IPS-20b (cell line): ENCODE data around the gene GNG7.
"Not testable (repeated sequence)": the region's sequence is repeated elsewhere in the genome, so short reads cannot be mapped to it uniquely, and the experiment has no call there.

Experiments used
- H3K27ac ChIP-seq: one replicate; pipeline ENCODE4 v1.5.1; 2013; ENCODE audit warnings: low read length
- H3K27me3 ChIP-seq: 2 replicates; pipeline ENCODE4 v1.6.1; 2013; ENCODE audit warnings: mild to moderate bottlenecking, low read length, inconsistent platforms; ENCODE audit not compliant: insufficient read depth
- H3K36me3 ChIP-seq: 2 replicates; pipeline ENCODE4 v1.6.1; 2013; ENCODE audit warnings: low read depth, mild to moderate bottlenecking, inconsistent platforms, low read length, moderate library complexity; ENCODE audit not compliant: insufficient read depth
- H3K4me1 ChIP-seq: 2 replicates; pipeline ENCODE4 v1.6.1; 2013; ENCODE audit warnings: mild to moderate bottlenecking, control low read depth, inconsistent platforms, low read length, moderate library complexity; ENCODE audit not compliant: insufficient read depth
- H3K4me3 ChIP-seq: 2 replicates; pipeline ENCODE4 v1.5.1; 2013; ENCODE audit warnings: mild to moderate bottlenecking, low read length, inconsistent platforms
- H3K9ac ChIP-seq: 2 replicates; pipeline ENCODE4 v1.6.1; 2013; ENCODE audit warnings: low read depth, mild to moderate bottlenecking, inconsistent platforms, low read length, moderate library complexity
- H3K9me3 ChIP-seq: 2 replicates; pipeline ENCODE4 v1.6.1; 2013; ENCODE audit warnings: mild to moderate bottlenecking, low read depth, low read length, inconsistent platforms; ENCODE audit not compliant: insufficient read depth

The GNG7 gene

GRCh38 chr19:2631213-2631821 lies 71.2 kb downstream of the GNG7 start:
- Histone ChIP-seq H3K27me3 (no peaks in the 10 kb centered on the region), H3K9me3 (peaks cover 10% of the 10 kb centered on the region), H3K4me3 (no peak overlapping the region), H3K27ac (no peak overlapping the region), H3K4me1 (no peaks in the 10 kb centered on the region), H3K9ac (no peak overlapping the region), H3K36me3 (no peaks in the 10 kb centered on the region)

GRCh38 chr19:2630352-2631001 lies 72.0 kb downstream of the GNG7 start:
- Histone ChIP-seq H3K9me3 (peaks cover 10% of the 10 kb centered on the region), H3K36me3 (no peaks in the 10 kb centered on the region), H3K27ac (no peak overlapping the region), H3K9ac (no peak overlapping the region), H3K27me3 (no peaks in the 10 kb centered on the region), H3K4me3 (no peak overlapping the region), H3K4me1 (no peaks in the 10 kb centered on the region)

GRCh38 chr19:2629491-2630351 lies 72.8 kb downstream of the GNG7 start:
- Histone ChIP-seq H3K27me3 (no peaks in the 10 kb centered on the region), H3K4me1 (no peaks in the 10 kb centered on the region), H3K9me3 (peaks cover 10% of the 10 kb centered on the region), H3K4me3 (no peak overlapping the region), H3K27ac (no peak overlapping the region), H3K36me3 (no peaks in the 10 kb centered on the region), H3K9ac (no peak overlapping the region)

- H3K4me1 ChIP-seq: no peaks in the 10 kb centered on the region
- H3K9me3 ChIP-seq: peaks cover 10% of the 10 kb centered on the region
- H3K9ac ChIP-seq: no peak overlapping the region
- no peaks in the 10 kb centered on the region for H3K27me3 ChIP-seq
- no peaks in the 10 kb centered on the region for H3K36me3 ChIP-seq
- no peak overlapping the region for H3K27ac ChIP-seq
- no peak overlapping the region for H3K4me3 ChIP-seq
These were observed 73.9 kb downstream of the GNG7 start for GRCh38 chr19:2628597-2628996.

- Histone ChIP-seq H3K4me3 (no peak overlapping the region), H3K4me1 (no peaks in the 10 kb centered on the region), H3K27ac (no peak overlapping the region)
These were observed 74.6 kb downstream of the GNG7 start for GRCh38 chr19:2627855-2628254.

GRCh38 chr19:2627319-2627829 lies 75.1 kb downstream of the GNG7 start:
- Histone ChIP-seq H3K9me3 (peaks cover 10% of the 10 kb centered on the region), H3K27ac (no peak overlapping the region), H3K4me1 (no peaks in the 10 kb centered on the region), H3K4me3 (no peak overlapping the region), H3K27me3 (no peaks in the 10 kb centered on the region), H3K36me3 (no peaks in the 10 kb centered on the region), H3K9ac (no peak overlapping the region)

More at GRCh38 chr19:2627855-2628254, 74.6 kb downstream of the GNG7 start:
- peaks cover 10% of the 10 kb centered on the region for H3K9me3 ChIP-seq
- no peaks in the 10 kb centered on the region for H3K36me3 ChIP-seq
- no peaks in the 10 kb centered on the region for H3K27me3 ChIP-seq
- H3K9ac ChIP-seq: no peak overlapping the region

GRCh38 chr19:2625434-2625833 lies 77.1 kb downstream of the GNG7 start:
- Histone ChIP-seq H3K4me1 (no peaks in the 10 kb centered on the region), H3K27me3 (no peaks in the 10 kb centered on the region), H3K9ac (no peak overlapping the region), H3K9me3 (peaks cover 4% of the 10 kb centered on the region; the same call in 1 of the 2 replicates), H3K4me3 (no peak overlapping the region), H3K27ac (no peak overlapping the region), H3K36me3 (no peaks in the 10 kb centered on the region)

- Histone ChIP-seq H3K9ac (no peak overlapping the region), H3K27me3 (no peaks in the 10 kb centered on the region), H3K36me3 (no peaks in the 10 kb centered on the region), H3K9me3 (no peaks in the 10 kb centered on the region), H3K27ac (no peak overlapping the region), H3K4me3 (no peak overlapping the region), H3K4me1 (no peaks in the 10 kb centered on the region)
These were observed 77.9 kb downstream of the GNG7 start for GRCh38 chr19:2624537-2625091.

- no peak overlapping the region for H3K4me3 ChIP-seq
- no peaks in the 10 kb centered on the region for H3K4me1 ChIP-seq
- H3K36me3 ChIP-seq: no peaks in the 10 kb centered on the region
- no peaks in the 10 kb centered on the region for H3K27me3 ChIP-seq
- no peaks in the 10 kb centered on the region for H3K9me3 ChIP-seq
- no peak overlapping the region for H3K27ac ChIP-seq
- H3K9ac ChIP-seq: no peak overlapping the region
These were observed 78.7 kb downstream of the GNG7 start for GRCh38 chr19:2623798-2624197.

GRCh38 chr19:2622371-2622961 lies 80.0 kb downstream of the GNG7 start:
- H3K27me3 ChIP-seq, H3K27ac ChIP-seq, H3K4me1 ChIP-seq, H3K9me3 ChIP-seq, H3K4me3 ChIP-seq, H3K36me3 ChIP-seq, H3K9ac ChIP-seq: not testable (repeated sequence)

GRCh38 chr19:2619076-2619475 lies 83.4 kb downstream of the GNG7 start:
- Histone ChIP-seq H3K27ac (no peak overlapping the region), H3K9me3 (no peaks in the 10 kb centered on the region)

More at GRCh38 chr19:2619076-2619475, 83.4 kb downstream of the GNG7 start:
- Histone ChIP-seq H3K4me3 (no peak overlapping the region), H3K36me3 (no peaks in the 10 kb centered on the region), H3K27me3 (peaks cover 9% of the 10 kb centered on the region; the same call in 1 of the 2 replicates), H3K9ac (no peak overlapping the region), H3K4me1 (no peaks in the 10 kb centered on the region)
